ENCODE data around the gene HAUS1.
"Not testable (repeated sequence)": the region's sequence is repeated elsewhere in the genome, so short reads cannot be mapped to it uniquely, and the experiment has no call there.

HAUS1 gene

DNA sequence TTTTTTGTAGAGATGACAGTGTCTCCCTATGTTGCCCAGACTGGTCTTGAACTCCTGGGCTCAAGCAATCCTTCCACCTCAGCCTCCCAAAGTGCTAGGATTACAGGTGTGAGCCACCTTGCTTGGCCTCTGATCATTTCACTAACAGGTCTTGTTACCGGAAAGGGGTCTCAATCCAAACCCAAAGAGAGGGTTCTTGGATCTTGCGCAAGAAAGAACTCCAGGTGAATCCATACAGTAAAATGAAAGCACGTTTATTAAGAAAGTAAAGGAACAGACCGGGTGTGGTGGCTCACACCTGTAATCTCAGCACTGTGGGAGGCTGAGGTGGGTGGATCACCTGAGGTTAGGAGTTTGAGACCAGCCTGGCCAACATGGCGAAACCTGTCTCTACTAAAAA is 56.7 kb downstream of the HAUS1 start:
- H3K4me3 Mint-ChIP-seq, H3K27ac Mint-ChIP-seq, DNase-seq, H3K9me3 Mint-ChIP-seq, H3K27me3 Mint-ChIP-seq, ATAC-seq: not testable (repeated sequence)
- H3K4me1 Mint-ChIP-seq = peaks cover 61% of the 10 kb centered on the region

GRCh38 chr18:46161703-46162396 is 57.7 kb downstream of the HAUS1 start:
- DNase-seq = no peak
- Mint-ChIP-seq H3K27me3 (no peaks in the 10 kb centered on the region), H3K27ac (no peak overlapping the region), H3K4me1 (peaks cover 58% of the 10 kb centered on the region), H3K9me3 (no peaks in the 10 kb centered on the region), H3K4me3 (no peak overlapping the region)
- no peak for ATAC-seq

- H3K27me3 Mint-ChIP-seq = no peaks in the 10 kb centered on the region
- no peak overlapping the region for H3K27ac Mint-ChIP-seq
- H3K4me1 Mint-ChIP-seq = peaks cover 58% of the 10 kb centered on the region
- no peaks in the 10 kb centered on the region for H3K9me3 Mint-ChIP-seq
- DNase-seq = no peak
- ATAC-seq = no peak
- H3K4me3 Mint-ChIP-seq = no peak overlapping the region
These were observed 58.9 kb downstream of the HAUS1 start for GRCh38 chr18:46163091-46163490.

GRCh38 chr18:46163941-46164499 is 59.8 kb downstream of the HAUS1 start:
- DNase-seq = no peak
- ATAC-seq = no peak
- H3K4me3 Mint-ChIP-seq = no peak overlapping the region
- H3K9me3 Mint-ChIP-seq = no peaks in the 10 kb centered on the region
- H3K27ac Mint-ChIP-seq = no peak overlapping the region
- H3K4me1 Mint-ChIP-seq = peaks cover 57% of the 10 kb centered on the region
- no peaks in the 10 kb centered on the region for H3K27me3 Mint-ChIP-seq

DNA sequence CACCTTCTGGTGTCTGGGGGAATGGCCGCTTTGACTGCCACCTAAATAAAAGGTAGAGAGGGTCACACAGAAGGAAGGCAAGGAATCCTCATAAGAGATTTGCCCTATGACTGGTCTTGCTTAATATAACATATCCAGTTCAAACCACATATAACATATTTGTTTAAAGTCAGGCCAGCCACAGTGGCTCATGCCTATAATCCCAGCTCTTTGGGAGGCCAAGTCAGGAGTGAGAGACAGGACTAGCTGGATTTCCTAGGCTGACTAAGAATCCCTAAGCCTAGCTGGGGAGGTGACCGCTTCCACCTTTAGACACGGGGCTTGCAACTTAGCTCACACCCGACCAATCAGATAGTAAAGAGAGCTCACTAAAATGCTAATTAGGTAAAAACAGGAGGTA is 60.3 kb downstream of the HAUS1 start:
- H3K27me3 Mint-ChIP-seq, DNase-seq, H3K4me3 Mint-ChIP-seq, ATAC-seq, H3K27ac Mint-ChIP-seq, H3K9me3 Mint-ChIP-seq: not testable (repeated sequence)
- H3K4me1 Mint-ChIP-seq = peaks cover 62% of the 10 kb centered on the region

- Mint-ChIP-seq H3K27ac (no peak overlapping the region), H3K4me1 (peaks cover 66% of the 10 kb centered on the region), H3K9me3 (no peaks in the 10 kb centered on the region), H3K4me3 (no peak overlapping the region), H3K27me3 (no peaks in the 10 kb centered on the region)
- ATAC-seq = no peak
- DNase-seq = no peak
These were observed 60.7 kb downstream of the HAUS1 start for GRCh38 chr18:46164920-46165319.

GRCh38 chr18:46166261-46166970 is 62.2 kb downstream of the HAUS1 start:
- DNase-seq (no peak), ATAC-seq (no peak)
- peak overlapping the region in 1 of 2 donors; percentile 10 for H3K4me3 Mint-ChIP-seq
- no peaks in the 10 kb centered on the region for H3K9me3 Mint-ChIP-seq
- peaks cover 57% of the 10 kb centered on the region for H3K4me1 Mint-ChIP-seq
- peak overlapping the region; percentile 11 to 28 for H3K27ac Mint-ChIP-seq
- H3K27me3 Mint-ChIP-seq = no peaks in the 10 kb centered on the region

GRCh38 chr18:46167971-46168370 is 63.8 kb downstream of the HAUS1 start:
- no peaks in the 10 kb centered on the region for H3K9me3 Mint-ChIP-seq
- H3K27ac Mint-ChIP-seq = peak overlapping the region; percentile 83 to 91
- no peaks in the 10 kb centered on the region for H3K27me3 Mint-ChIP-seq

DNA sequence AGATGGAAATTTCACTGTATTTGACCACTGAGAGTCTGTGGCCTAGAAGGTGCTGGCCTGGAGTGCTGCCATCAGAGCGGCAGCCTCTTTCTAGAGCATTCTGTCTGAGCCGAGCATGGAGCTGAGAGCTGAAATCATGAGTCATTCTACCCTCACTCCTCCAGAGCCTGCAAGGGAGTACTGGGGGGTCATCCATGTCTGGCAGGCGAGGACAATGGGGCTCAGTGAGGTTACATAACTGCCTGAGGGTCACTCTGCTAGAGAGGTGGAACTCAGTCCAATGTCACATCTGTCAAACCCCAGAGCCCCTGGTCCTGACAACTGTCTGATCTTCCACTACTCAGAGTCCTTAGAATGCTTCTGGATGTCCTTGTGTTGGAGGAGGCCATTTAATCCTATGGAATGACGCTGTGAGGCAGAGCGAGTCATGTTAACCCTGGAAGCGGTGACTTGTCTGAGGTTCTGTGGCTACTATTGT is 65.3 kb downstream of the HAUS1 start:
- H3K27ac Mint-ChIP-seq = peak overlapping the region; percentile 5 to 47
- peak overlapping the region; percentile 17 to 31 for H3K4me3 Mint-ChIP-seq
- peaks cover 56% of the 10 kb centered on the region for H3K4me1 Mint-ChIP-seq
- DNase-seq = no peak
- no peaks in the 10 kb centered on the region for H3K27me3 Mint-ChIP-seq
- ATAC-seq = no peak
- no peaks in the 10 kb centered on the region for H3K9me3 Mint-ChIP-seq

More at GRCh38 chr18:46167971-46168370, 63.8 kb downstream of the HAUS1 start:
- H3K4me1 Mint-ChIP-seq = peaks cover 67% of the 10 kb centered on the region
- ATAC-seq (peak; percentile 87), DNase-seq (peak; percentile 45 to 56)
- H3K4me3 Mint-ChIP-seq = peak overlapping the region; percentile 79 to 84

- Mint-ChIP-seq H3K9me3 (no peaks in the 10 kb centered on the region), H3K4me1 (peaks cover 65% of the 10 kb centered on the region), H3K27me3 (no peaks in the 10 kb centered on the region), H3K27ac (no peak overlapping the region), H3K4me3 (no peak overlapping the region)
- DNase-seq = no peak
- ATAC-seq = no peak
These were observed 67.1 kb downstream of the HAUS1 start for GRCh38 chr18:46171331-46171730.

- Mint-ChIP-seq H3K27me3 (no peaks in the 10 kb centered on the region), H3K9me3 (no peaks in the 10 kb centered on the region), H3K4me1 (peaks cover 68% of the 10 kb centered on the region), H3K4me3 (peak overlapping the region; percentile 99), H3K27ac (peak overlapping the region; percentile 99 to 100)
- ATAC-seq (peak; percentile 90), DNase-seq (peak; percentile 94 to 95)
These were observed 69.5 kb downstream of the HAUS1 start for GRCh38 chr18:46173393-46174341.

DNA sequence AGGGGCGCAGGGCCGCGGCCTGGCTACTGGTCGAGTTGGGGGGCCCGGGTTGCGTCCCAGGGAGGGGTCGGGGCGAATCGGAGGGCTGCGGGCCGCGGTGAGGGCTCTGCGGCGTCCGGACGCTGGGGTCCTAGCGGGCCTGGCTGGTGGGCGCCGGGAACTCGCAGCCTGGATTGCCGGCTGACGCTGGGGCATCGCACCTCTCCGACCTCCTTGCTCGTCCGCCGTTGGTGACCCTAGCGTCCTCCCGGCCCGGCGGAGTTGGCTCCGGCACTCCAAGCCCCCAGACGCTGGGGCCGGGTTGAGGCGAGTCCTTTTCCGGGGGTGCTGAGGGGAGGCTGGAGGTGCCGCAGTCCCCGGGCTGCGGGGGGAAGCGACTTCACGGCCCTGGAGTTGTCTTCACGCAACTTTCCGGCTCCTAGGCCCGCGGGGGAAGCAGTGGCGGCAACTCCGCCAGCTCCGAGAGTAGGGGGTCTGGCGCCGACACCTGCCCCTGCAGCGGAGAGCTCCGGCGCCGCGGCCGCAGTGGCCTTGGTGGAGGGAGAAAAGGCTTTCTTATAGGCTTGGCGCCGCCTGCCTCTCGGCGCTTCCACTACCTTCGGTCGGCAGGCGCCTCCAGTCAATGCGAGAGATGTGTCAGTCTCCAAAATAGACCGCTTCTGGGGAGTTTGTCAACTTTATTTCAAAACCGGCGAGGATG is 70.3 kb downstream of the HAUS1 start:
- H3K4me3 Mint-ChIP-seq = peak overlapping the region; percentile 99
- H3K27me3 Mint-ChIP-seq = no peaks in the 10 kb centered on the region
- ATAC-seq = peak; percentile 41
- DNase-seq = peak; percentile 50 to 66
- H3K27ac Mint-ChIP-seq = peak overlapping the region; percentile 99 to 100
- H3K9me3 Mint-ChIP-seq = no peaks in the 10 kb centered on the region
- H3K4me1 Mint-ChIP-seq = peaks cover 65% of the 10 kb centered on the region

GRCh38 chr18:46176001-46176400 is 71.8 kb downstream of the HAUS1 start:
- ATAC-seq = no peak
- peaks cover 74% of the 10 kb centered on the region for H3K4me1 Mint-ChIP-seq
- DNase-seq = no peak
- no peaks in the 10 kb centered on the region for H3K27me3 Mint-ChIP-seq
- H3K9me3 Mint-ChIP-seq = no peaks in the 10 kb centered on the region
- H3K4me3 Mint-ChIP-seq = peak overlapping the region; percentile 99
- peak overlapping the region; percentile 2 to 48 for H3K27ac Mint-ChIP-seq

Data from stimulated activated naive CD8-positive, alpha-beta T cell treated with anti-CD3 and anti-CD28 coated beads, Interleukin-15, amount 100 ng/mL, for 72 hours (primary cell).